ENCODE results near the gene ATP2B2.

DNA sequence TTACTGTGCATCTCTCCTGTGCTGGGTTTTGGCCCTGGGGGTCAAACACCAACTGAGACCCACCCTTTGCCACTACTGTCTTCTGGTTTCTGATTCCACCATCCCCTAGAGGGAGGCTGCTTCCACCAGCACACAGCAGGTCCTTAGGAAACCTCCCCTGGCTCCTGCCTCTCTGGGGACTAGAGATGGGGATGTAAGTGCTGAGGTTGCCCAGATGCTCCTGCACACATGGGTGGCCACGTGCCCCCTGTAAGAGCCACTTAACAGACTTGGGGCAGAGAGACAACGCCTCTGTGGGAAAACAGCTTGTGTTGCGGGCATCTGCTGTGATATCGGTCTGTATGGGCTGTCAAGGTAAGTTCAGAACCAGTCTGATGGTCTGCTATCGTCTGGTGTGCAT lies 83.4 kb downstream of the ATP2B2 start:
- no peak for TF ChIP-seq EZH2phosphoT487 (IDR thresholded peaks at IDR 0.05)
- TF ChIP-seq, protein P1, sequence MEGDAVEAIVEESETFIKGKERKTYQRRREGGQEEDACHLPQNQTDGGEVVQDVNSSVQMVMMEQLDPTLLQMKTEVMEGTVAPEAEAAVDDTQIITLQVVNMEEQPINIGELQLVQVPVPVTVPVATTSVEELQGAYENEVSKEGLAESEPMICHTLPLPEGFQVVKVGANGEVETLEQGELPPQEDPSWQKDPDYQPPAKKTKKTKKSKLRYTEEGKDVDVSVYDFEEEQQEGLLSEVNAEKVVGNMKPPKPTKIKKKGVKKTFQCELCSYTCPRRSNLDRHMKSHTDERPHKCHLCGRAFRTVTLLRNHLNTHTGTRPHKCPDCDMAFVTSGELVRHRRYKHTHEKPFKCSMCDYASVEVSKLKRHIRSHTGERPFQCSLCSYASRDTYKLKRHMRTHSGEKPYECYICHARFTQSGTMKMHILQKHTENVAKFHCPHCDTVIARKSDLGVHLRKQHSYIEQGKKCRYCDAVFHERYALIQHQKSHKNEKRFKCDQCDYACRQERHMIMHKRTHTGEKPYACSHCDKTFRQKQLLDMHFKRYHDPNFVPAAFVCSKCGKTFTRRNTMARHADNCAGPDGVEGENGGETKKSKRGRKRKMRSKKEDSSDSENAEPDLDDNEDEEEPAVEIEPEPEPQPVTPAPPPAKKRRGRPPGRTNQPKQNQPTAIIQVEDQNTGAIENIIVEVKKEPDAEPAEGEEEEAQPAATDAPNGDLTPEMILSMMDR (IDR thresholded peaks at IDR 0.05) = no peak
